PFSK-1 (cell line): ENCODE results near the gene USP48.

Source experiments
- POLR2AphosphoS5 ChIP-seq: IDR thresholded peaks from 2 replicates; pipeline ENCODE4 v1.6.1; 2012; ENCODE audit warnings: low read depth, mild to moderate bottlenecking, control low read depth, low read length, moderate library complexity
- TAF1 ChIP-seq: IDR thresholded peaks from 2 replicates; pipeline ENCODE4 v1.6.1; 2012; ENCODE audit warnings: low read length, control low read depth, borderline replicate concordance; ENCODE audit not compliant: insufficient read depth
- TF ChIP-seq, protein P1 (sequence below), 2 experiments: IDR thresholded peaks; 2 replicates each; pipeline versions ENCODE4 v1.6.1 to v1.8.0; 2011 to 2012; ENCODE audit warnings: low read depth in 2 of 2, low read length in 2 of 2, control low read depth in 1 of 2, inconsistent platforms in 1 of 2, mild to moderate bottlenecking in 1 of 2, moderate library complexity in 1 of 2; ENCODE audit not compliant: insufficient read depth in 1 of 2

DNA sequence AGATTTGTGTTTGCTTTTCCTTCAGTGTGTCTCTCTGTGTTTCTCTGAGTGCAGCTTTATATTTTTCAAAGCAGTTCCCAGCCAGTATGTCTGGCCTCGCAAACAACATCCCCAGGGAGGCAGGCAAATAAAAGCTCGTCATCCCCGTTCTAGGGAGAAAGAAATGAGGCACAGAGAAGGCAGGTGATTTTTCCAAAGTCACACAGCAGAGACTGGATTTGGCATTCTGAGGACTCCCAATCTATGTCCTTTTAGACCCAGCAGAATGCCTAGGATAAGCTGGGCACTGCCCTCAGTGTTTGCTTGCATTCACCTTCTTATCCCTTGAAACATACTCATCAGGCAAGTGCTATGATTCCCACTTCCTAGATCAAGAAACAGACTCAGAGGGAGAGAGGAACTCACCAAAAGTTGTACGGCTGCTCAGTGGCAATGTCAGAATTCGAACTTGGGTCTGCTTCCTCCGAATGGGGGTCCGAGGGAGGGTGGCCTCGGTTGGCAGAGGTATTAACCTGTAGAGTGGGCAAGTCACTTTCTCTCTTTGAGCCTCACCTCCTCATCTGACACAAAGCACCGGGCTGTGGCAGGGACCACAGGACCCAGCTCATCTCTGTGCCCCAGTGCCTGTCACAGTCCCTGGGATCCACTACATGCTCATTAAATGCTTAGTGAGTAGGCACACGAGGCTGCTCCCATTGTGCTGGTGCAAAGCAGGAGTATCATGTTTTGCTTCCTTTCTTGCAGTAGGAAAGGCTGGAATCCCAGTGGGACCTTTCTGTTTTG lies 118.0 kb downstream of the USP48 start:
- TF ChIP-seq POLR2AphosphoS5 (no peak), TAF1 (no peak)
- TF ChIP-seq, protein P1, sequence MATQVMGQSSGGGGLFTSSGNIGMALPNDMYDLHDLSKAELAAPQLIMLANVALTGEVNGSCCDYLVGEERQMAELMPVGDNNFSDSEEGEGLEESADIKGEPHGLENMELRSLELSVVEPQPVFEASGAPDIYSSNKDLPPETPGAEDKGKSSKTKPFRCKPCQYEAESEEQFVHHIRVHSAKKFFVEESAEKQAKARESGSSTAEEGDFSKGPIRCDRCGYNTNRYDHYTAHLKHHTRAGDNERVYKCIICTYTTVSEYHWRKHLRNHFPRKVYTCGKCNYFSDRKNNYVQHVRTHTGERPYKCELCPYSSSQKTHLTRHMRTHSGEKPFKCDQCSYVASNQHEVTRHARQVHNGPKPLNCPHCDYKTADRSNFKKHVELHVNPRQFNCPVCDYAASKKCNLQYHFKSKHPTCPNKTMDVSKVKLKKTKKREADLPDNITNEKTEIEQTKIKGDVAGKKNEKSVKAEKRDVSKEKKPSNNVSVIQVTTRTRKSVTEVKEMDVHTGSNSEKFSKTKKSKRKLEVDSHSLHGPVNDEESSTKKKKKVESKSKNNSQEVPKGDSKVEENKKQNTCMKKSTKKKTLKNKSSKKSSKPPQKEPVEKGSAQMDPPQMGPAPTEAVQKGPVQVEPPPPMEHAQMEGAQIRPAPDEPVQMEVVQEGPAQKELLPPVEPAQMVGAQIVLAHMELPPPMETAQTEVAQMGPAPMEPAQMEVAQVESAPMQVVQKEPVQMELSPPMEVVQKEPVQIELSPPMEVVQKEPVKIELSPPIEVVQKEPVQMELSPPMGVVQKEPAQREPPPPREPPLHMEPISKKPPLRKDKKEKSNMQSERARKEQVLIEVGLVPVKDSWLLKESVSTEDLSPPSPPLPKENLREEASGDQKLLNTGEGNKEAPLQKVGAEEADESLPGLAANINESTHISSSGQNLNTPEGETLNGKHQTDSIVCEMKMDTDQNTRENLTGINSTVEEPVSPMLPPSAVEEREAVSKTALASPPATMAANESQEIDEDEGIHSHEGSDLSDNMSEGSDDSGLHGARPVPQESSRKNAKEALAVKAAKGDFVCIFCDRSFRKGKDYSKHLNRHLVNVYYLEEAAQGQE (IDR thresholded peaks at IDR 0.05; ENCODE audit: insufficient read depth in 1 of 2, low read depth in 2 of 2, low read length in 2 of 2): no peak
